K562 (cell line): ENCODE results near the gene POU3F1. TPM values are rescaled to one million over a fixed set of nuclear protein-coding genes. Genes with fewer than 3 reads are reported as not detected.
A peak's percentile ranks its signal among the peaks of the same experiment; 100 is the strongest.

ENCODE experiments used
- AFF1 ChIP-seq, 2 experiments: fragments of 450-650 bp; IDR thresholded peaks; 2 replicates each; pipeline ENCODE4 v1.6.1; 2018; ENCODE audit warnings: mild to moderate bottlenecking in 2 of 2, low read depth in 1 of 2; ENCODE audit not compliant: partially characterized antibody in 2 of 2
- ARHGAP35 ChIP-seq: fragments of 450-650 bp; IDR thresholded peaks from 2 replicates; pipeline ENCODE4 v1.6.1; 2018; ENCODE audit not compliant: partially characterized antibody
- BRD9 ChIP-seq: fragments of 450-650 bp; IDR thresholded peaks from 2 replicates; pipeline ENCODE4 v1.6.1; 2018; ENCODE audit warnings: low read depth; ENCODE audit not compliant: partially characterized antibody
- CC2D1A ChIP-seq: fragments of 450-650 bp; IDR thresholded peaks from 2 replicates; pipeline ENCODE4 v1.6.1; 2017; ENCODE audit warnings: mild to moderate bottlenecking
- CHD4 ChIP-seq: fragments of 200-600 bp; sonication (generic); IDR thresholded peaks from 3 replicates; pipeline ENCODE4 v1.6.1; 2012; ENCODE audit warnings: low read depth, mild to moderate bottlenecking, mixed read lengths, low read length, inconsistent platforms; ENCODE audit not compliant: insufficient read depth, insufficient replicate concordance, poor library complexity, severe bottlenecking
- CREB5 ChIP-seq: fragments of 250-450 bp; sonication (Bioruptor Pico); IDR thresholded peaks from 2 replicates; pipeline ENCODE4 v1.5.0; 2020; ENCODE audit warnings: mild to moderate bottlenecking
- FUS ChIP-seq: fragments of 200-400 bp; formaldehyde crosslinking; optimal IDR thresholded peaks from 2 replicates; pipeline ENCODE3; 2017; ENCODE audit warnings: low read depth, low read length
- GABPA ChIP-seq: fragments of 200-800 bp; sonication (Bioruptor generic); conservative IDR thresholded peaks from 2 replicates; pipeline ENCODE4 v1.6.1; 2016; ENCODE audit warnings: low read depth, missing genetic modification characterization, missing compliant biosample characterization
- MXD1 ChIP-seq: fragments of 250-450 bp; sonication (Bioruptor Pico); IDR thresholded peaks from 2 replicates; pipeline ENCODE4 v1.8.0; 2021; ENCODE audit warnings: borderline replicate concordance, mild to moderate bottlenecking, moderate library complexity; ENCODE audit not compliant: poor library complexity, severe bottlenecking
- PHB2 ChIP-seq: fragments of 450-650 bp; IDR thresholded peaks from 2 replicates; pipeline ENCODE4 v1.6.1; 2017; ENCODE audit warnings: low read depth
- PHF21A ChIP-seq: fragments of 450-650 bp; IDR thresholded peaks from 2 replicates; pipeline ENCODE4 v1.6.1; 2017; ENCODE audit warnings: low read depth, borderline replicate concordance
- SIN3B ChIP-seq: fragments of 450-650 bp; IDR thresholded peaks from 2 replicates; pipeline ENCODE4 v1.6.1; 2017; ENCODE audit warnings: low read depth, mild to moderate bottlenecking, moderate library complexity
- USF1 ChIP-seq: sonication (generic); formaldehyde crosslinking; IDR thresholded peaks from 2 replicates; pipeline ENCODE4 v1.9.0; 2022; ENCODE audit warnings: mild to moderate bottlenecking, missing genetic modification reagents
- ZC3H11A ChIP-seq: IDR thresholded peaks from 2 replicates; pipeline ENCODE4 v1.6.1; 2012; ENCODE audit warnings: low read depth, low read length, improper control_type of control experiment
- ZNF133 ChIP-seq: fragments of 250-450 bp; sonication (Bioruptor Pico); IDR thresholded peaks from 2 replicates; pipeline ENCODE4 v1.4.0; 2020; ENCODE audit warnings: mild to moderate bottlenecking
- ZNF592 ChIP-seq: fragments of 450-650 bp; IDR thresholded peaks from 2 replicates; pipeline ENCODE4 v1.6.1; 2017; ENCODE audit warnings: antibody characterized with exemption, mild to moderate bottlenecking
- polyA plus RNA-seq, 8 experiments: library from polyadenylated mRNA; depleted of rRNA in 4 of 8; stranded (reverse) in 5 of 8; unstranded in 3 of 8; fragments of >200 nt; fragmentation: Nextera tagmentation in 2 of 8; fragmentation: Illumina TruSeq in 1 of 8; extraction: Ambion mirVana in 2 of 8; extraction: Trizol in 1 of 8; gene quantifications; 2 replicates each; pipeline versions ENCODE4 v1.2.1 to v1.2.3, GENCODE V29; 2011 to 2014; ENCODE audit warnings: inconsistent platforms in 1 of 8, missing spikeins in 1 of 8
- total RNA-seq, 7 experiments: library from RNA; depleted of rRNA in 6 of 7; stranded (reverse); fragments of >200 nt in 6 of 7; fragmentation: Illumina TruSeq in 2 of 7; extraction: Trizol in 2 of 7; gene quantifications; 2 replicates each; pipeline versions ENCODE4 v1.2.1 to v1.2.3, GENCODE V29; 2011 to 2021; ENCODE audit warnings: low replicate concordance in 1 of 7

POU3F1 gene
- total and polyA plus RNA-seq, 9 of the 15 experiments (the other 6 are each of a cell fraction or from before 2014, with no cell fraction given): 0.09 TPM; not detected in 8

- TF ChIP-seq ZNF592 (peak; percentile 95), ZC3H11A (no peak; the same call in 1 of the 2 replicates), ARHGAP35 (no peak), CHD4 (peak; percentile 84), ZNF133 (no peak), CREB5 (CRISPR knock-in tag) (no peak), BRD9 (peak; percentile 70), SIN3B (no peak), USF1 (CRISPR knock-in tag) (no peak), MXD1 (CRISPR knock-in tag) (no peak), FUS (no peak), PHF21A (peak; percentile 84; the same call in 1 of the 2 replicates), PHB2 (no peak), CC2D1A (no peak), GABPA (tag) (peak; percentile 86), AFF1 (IDR thresholded peaks at IDR 0.05; ENCODE audit: low read depth in 1 of 2, partially characterized antibody in 2 of 2) (peak; percentile 26 to 94)
Measured at GRCh38 chr1:37999430-38000232, 47.0 kb downstream of the POU3F1 start (continued).
